Sigmoid colon (tissue), 4 donors: ENCODE data around the gene ZNF385A.

Experiments
- CTCF ChIP-seq, 4 experiments: fragments of 450-650 bp in 3 of 4; fragments of 200-600 bp in 1 of 4; IDR thresholded peaks; one replicate each; pipeline ENCODE4 v1.5.1; 2016 to 2019; ENCODE audit warnings: antibody characterized with exemption in 4 of 4, mild to moderate bottlenecking in 3 of 4, moderate library complexity in 2 of 4
- EP300 ChIP-seq, 4 donors: sonication (generic); formaldehyde crosslinking; IDR thresholded peaks; one replicate each; pipeline ENCODE4 v1.6.1; 2017; ENCODE audit warnings: antibody characterized with exemption in 4 of 4
- POLR2A ChIP-seq, 2 donors: fragments of 450-650 bp; IDR thresholded peaks; one replicate each; pipeline ENCODE4 v1.6.1; 2016; ENCODE audit warnings: antibody characterized with exemption in 2 of 2, mild to moderate bottlenecking in 2 of 2, moderate library complexity in 2 of 2
- POLR2AphosphoS5 ChIP-seq, 4 donors: sonication (generic); formaldehyde crosslinking; IDR thresholded peaks; one replicate each; pipeline ENCODE4 v1.6.1; 2017; ENCODE audit warnings: antibody characterized with exemption in 4 of 4

- TF ChIP-seq CTCF (IDR thresholded peaks at IDR 0.05) (no peak), POLR2A (IDR thresholded peaks at IDR 0.05) (no peak), POLR2AphosphoS5 (IDR thresholded peaks at IDR 0.05) (no peak), EP300 (IDR thresholded peaks at IDR 0.05) (no peak)
Measured at GRCh38 chr12:54363047-54363446, 21.5 kb downstream of the ZNF385A start.
